ENCODE results near the gene FBXW5. TPM values are rescaled to one million over a fixed set of nuclear protein-coding genes. Genes with fewer than 3 reads are reported as not detected.

FBXW5 gene
- polyA plus RNA-seq, 4 donors = 38.7 to 67.9 (median 43.5) TPM

DNA sequence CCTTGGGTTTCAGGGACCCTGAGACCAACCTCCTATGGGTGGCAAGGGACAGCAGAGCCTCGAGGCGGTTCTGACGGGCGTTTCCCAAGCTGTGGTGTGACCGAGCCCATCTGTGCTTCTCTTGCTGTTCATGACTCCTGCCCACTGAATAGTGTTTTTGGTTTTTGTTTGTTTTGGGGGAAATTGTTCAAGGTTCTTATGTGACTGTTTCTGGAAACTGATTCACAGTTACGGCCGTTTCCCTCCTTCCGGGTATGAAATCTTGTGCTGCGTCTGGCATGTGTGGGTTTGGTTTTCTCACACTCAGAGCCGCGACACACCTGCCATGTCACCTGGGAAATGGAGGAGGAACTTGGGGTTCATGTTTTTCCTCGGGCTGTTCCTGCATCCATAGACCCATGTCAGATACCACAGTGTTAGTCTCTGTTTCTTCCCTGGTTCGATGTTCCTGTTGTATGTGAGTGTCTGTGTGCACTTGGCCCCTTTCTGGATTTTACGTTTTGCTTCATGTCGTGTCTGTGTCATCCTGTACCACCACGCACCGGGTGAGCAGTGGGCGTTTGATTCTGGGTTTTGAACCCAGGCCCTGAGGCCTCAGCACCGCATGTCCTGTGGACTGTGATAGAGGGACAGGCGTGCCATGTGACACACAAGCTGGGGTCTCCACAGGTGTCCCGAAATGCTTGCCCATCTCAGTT is 28.8 kb downstream of the FBXW5 start:
- no peak for DNase-seq (ENCODE audit: low read depth in 4 of 4, low spot score in 3 of 4)

DNA sequence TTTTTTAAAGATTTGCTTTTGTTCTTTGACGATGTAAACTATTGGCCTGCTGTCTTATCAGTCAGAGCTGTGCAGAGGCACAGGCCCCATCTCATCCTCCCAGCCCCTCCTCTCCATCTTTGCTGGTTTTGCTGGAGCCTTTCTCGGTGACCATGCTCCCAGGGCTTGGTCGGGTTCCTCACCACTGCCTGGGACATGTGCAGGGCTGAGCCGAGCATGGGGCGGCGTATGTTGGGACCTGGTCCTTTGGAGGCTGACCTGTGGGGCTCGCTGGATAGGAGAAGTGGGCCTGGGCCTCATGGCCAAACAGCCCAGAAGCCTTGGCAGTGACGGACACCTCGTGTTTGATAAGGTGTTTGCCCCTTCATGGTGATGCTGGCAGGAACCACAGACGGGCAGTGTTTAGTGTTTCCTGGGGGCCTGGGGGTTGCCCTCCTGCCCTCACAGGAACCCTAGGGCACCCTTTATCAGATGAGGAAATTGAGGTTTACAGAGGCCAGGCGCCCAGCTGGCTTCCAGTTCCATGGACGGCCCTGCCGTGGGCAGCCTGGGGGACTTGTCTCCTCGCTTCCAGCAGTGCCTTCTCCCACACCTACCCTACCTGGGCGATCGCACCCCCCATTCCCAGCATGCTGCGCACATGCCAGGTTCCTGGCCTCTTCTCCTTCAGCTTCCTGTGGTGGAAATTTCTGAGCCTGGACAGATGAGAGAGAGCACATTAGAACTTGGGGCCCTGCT is 30.7 kb downstream of the FBXW5 start:
- no peak for DNase-seq (ENCODE audit: low read depth in 4 of 4, low spot score in 3 of 4)

GRCh38 chr9:136910901-136911245 is 33.7 kb downstream of the FBXW5 start:
- DNase-seq (ENCODE audit: low read depth in 4 of 4, low spot score in 3 of 4) = no peak

DNA sequence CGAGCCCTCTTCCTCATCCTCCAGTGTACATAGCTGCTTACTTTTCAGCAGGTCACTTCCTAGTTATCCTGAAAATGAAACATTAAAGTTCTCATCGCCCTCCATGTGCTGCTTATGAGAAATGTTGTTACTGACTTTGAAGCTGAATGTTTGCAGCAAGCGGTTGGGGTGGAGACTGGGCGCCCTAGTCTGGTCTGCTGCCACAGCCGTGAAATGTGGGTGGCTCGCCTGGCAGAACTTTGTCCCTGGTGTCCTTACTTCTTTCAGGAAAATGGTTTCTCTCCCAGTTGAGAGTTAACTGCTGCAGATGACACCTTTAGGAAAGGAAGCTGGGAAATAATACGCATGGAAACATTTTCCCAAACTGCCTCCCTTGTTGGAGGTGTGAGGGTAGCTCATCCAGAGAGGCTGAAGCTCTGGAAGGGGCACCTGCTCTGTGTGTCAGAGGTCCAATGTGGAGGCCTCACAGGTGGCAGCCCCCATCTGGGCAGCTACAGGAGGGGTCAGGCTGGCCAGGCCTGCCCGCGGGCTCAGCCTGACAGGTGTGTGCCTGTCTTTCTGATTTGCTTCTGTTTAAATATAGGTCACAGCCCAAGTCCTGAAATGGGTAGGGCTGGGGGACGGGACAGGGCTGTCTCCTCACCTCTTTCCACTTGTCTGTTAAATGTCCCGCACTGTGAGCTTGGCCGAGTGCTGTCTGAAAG is 34.2 kb downstream of the FBXW5 start:
- no peak for DNase-seq (ENCODE audit: low read depth in 4 of 4, low spot score in 3 of 4)

DNA sequence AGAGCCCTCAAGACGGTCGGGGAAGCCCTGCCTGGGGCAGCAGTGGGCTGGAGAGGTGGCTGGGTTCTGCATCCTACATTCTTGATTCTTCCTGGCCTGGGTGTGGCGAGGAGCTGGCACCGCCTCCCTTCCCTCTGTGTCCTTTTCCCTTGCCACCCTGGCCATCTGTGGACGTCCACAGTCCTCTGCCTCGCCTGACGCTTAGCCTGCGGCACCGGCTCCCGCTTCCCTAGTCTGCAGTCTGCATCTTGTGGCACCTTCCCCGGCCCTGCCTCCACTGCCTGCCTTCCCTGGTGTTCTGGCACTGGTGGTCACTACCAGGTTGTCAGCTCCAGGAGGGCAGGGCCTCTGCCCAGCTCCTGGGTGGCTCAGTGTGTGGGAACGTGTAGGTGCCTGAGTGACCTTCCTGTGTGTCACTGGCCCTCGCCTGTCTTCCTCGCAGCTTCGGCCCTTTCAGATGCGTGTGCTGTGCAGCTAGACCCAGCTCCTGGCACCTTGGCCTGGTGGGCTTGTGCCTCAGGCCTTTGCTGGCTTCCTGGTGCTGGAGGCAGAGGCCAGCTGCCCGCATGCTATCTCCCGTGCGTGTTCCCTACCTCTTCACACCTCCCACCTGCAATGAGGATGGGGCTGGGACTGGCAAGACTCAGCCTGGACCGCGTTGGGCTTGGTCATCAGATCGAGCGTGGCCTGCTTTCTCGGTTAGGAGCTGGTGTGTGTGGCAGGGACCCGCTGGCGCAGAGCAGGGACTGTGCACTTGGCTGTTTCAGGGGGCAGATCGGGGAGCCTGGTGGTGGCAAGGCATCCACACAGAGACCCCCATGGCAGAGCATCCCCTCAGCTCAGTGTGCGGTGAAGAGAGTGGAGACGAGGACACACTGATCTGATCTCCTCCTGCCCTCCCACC is 37.3 kb downstream of the FBXW5 start:
- DNase-seq (ENCODE audit: low read depth in 4 of 4, low spot score in 3 of 4) = no peak

DNA sequence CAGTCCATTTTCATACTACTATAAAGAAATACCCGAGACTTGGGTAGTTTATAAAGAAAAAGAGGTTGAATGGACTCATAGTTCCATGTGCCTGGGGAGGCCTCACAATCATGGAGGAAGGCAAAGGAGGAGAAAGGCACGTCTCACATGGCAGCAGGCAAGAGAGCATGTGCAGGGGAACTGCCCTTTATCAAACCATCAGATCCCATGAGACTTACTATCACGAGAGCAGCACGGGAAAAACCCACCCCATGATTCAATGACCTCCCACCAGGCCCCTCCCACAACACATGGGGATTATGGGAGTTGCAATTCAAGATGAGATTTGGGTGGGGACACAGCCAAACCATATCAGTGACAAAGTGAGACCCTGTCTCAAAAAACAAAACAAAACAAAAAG is 38.3 kb downstream of the FBXW5 start:
- no peak for DNase-seq (ENCODE audit: low read depth in 4 of 4, low spot score in 3 of 4)

GRCh38 chr9:136903041-136903554 is 41.4 kb downstream of the FBXW5 start:
- DNase-seq (ENCODE audit: low read depth in 4 of 4, low spot score in 3 of 4) = no peak

- DNase-seq (ENCODE audit: low read depth in 4 of 4, low spot score in 3 of 4) = no peak
Observed at GRCh38 chr9:136902259-136902821, 42.2 kb downstream of the FBXW5 start.

DNA sequence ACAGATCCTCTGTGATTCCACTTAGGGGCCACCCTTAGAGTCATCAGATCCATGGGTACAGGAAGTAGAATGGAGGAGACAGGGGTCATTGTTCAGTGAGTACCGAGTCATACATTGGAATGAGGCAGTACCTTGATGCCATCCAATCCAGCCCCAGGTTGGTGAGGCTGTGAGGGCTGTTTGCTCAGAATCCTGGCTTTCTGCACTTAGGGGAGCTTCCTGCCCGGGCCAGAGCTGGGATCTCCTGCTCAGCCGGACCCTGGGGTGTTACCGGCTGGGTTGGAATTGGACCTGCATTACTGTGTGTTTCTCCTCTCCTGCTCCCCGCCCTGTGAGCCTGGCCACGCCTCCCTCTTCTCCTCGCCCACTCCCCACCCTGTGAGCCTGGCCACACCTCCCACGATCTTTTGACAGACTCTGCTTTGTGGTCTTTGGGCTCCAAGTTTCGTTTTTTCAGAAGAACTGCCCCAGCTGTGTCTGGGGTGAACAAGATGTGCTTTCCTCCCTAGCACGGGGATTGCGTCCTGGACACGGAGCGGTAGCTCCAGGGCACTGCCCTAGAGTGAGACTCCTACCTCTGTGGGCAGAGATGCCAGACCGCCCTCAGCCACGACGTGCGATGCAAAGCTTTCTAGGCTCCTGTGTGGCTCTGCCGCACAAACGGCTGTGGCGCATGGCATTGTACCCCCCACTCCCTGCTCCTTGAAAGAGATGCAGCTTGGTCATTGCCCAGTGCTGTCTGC is 42.9 kb downstream of the FBXW5 start:
- DNase-seq (ENCODE audit: low read depth in 4 of 4, low spot score in 3 of 4) = no peak

GRCh38 chr9:136900988-136901515 is 43.5 kb downstream of the FBXW5 start:
- no peak for DNase-seq (ENCODE audit: low read depth in 4 of 4, low spot score in 3 of 4)

DNA sequence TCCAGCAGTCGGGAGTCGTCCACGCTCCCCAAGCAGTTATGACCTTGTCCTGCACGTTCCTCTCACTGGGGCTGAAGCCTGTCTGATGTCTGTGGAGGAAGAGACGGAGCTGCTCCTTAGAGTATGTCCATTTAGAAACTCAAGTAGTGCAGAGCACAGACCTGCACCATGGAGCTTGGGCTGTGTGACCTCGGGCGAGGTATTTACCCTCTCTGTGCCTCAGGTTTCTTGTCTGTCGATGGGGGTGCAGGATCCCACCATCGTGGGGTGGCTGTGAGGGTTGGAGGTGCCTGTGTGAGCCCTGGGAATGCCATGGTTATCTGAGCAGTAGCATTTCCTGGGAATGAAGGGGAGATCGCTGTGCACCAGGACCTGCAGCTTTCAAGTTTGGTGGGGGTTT is 44.0 kb downstream of the FBXW5 start:
- DNase-seq (ENCODE audit: low read depth in 4 of 4, low spot score in 3 of 4) = no peak

- no peak for DNase-seq (ENCODE audit: low read depth in 4 of 4, low spot score in 3 of 4)
Observed at GRCh38 chr9:136899196-136899595, 45.3 kb downstream of the FBXW5 start.

DNA sequence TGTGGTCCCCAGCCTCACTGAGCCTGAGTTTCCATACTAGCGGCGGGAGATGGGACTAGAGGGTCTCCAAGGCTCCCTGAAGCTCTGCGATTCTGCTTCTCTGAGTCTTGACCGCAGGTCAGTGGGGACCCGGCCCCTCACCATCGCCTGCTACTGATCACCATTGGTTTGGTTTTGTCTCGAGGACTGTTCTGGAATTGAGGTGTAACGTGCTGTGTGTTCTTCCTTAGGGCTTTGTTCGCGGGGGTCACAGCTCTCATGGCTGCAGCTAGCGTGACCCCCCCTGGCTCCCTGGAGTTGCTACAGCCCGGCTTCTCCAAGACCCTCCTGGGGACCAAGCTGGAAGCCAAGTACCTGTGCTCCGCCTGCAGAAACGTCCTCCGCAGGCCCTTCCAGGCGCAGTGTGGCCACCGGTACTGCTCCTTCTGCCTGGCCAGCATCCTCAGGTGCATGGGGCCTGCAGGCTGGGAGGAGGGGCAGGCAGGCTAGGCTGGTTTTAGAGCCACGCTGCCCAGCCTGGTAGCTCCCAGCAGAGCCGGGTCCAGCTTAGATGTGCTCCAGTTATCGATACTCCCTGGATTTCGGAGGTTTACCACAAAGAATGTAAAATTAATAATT is 45.9 kb downstream of the FBXW5 start:
- DNase-seq (ENCODE audit: low read depth in 4 of 4, low spot score in 3 of 4) = no peak

- DNase-seq (ENCODE audit: low read depth in 4 of 4, low spot score in 3 of 4) = no peak
Observed at GRCh38 chr9:136896027-136896426, 48.5 kb downstream of the FBXW5 start.

DNA sequence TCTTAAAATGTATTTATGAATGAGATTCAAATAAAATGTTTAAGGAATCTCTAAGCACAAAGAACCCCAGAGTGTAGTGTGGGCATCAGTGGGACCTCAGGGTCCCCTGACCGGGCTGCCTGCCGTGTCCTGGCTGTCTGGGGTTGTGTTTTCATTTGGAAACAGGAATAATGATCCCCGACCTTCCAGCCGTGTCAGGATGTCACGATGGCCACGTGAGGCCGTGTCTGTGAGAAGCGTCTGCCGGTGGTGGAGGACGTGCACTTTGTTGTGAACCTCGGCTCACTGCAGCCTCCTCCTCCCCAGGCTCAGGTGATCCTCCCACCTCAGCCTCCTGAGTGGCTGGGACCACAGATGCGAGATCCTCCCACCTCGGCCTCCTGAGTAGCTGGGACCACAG is 53.9 kb downstream of the FBXW5 start:
- no peak for DNase-seq (ENCODE audit: low read depth in 4 of 4, low spot score in 3 of 4)

All from right renal pelvis (tissue), 4 donors.